ENCODE data around the gene MANSC1.

DNA sequence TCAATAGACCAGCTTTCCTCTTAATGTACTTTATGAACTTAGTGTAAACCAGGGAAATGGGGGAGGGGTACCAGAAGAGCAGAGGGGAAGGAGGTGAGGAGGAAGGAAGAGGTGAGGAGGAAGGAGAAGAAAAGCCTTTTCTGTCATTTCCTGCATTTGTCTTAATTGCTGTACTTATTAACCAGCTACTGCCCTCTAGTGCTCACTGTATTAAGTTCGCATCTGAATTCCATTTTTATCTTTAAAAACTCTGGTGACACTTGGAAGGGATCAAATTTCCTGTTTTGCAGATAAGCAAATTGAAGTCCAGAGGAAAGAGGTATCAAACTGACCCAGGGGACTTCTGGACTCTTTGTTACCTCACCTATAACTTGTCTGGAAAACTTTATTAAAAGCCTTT is 22.2 kb downstream of the MANSC1 start:
- TF ChIP-seq POLR2A (IDR thresholded peaks at IDR 0.05; ENCODE audit: low read depth, low read length): no peak
- no peak for TF ChIP-seq POLR2AphosphoS5 (IDR thresholded peaks at IDR 0.05; ENCODE audit: low read depth, low read length)
- no peak for TF ChIP-seq TAF1 (IDR thresholded peaks at IDR 0.05; ENCODE audit: borderline replicate concordance, low read depth, low read length)

All from GM12892 (cell line).